ENCODE results near the gene TUSC1. TPM values are rescaled to one million over a fixed set of nuclear protein-coding genes. Genes with fewer than 3 reads are reported as not detected.
"Not testable (repeated sequence)": the region's sequence is repeated elsewhere in the genome, so short reads cannot be mapped to it uniquely, and the experiment has no call there.

Gene TUSC1
- total RNA-seq, 2 experiments from 2014 or later = 0.59 to 0.79 TPM

- Mint-ChIP-seq H3K9me3 (ENCODE audit: low read depth) (peaks cover 3% of the 10 kb centered on the region), H3K27ac (no peak overlapping the region), H3K27me3 (peaks cover 12% of the 10 kb centered on the region), H3K4me1 (no peaks in the 10 kb centered on the region), H3K36me3 (ENCODE audit: low read depth) (no peaks in the 10 kb centered on the region), H3K4me3 (no peak overlapping the region)
- POLR2A ChIA-PET = no interaction called here
- no peak for ATAC-seq
- CTCF ChIA-PET = no interaction called here
- intact Hi-C loops (cut with DNase I, micrococcal nuclease) = no loop called here
- DNase-seq = no peak
These were observed 3.0 kb upstream of the TUSC1 start for GRCh38 chr9:25681266-25681665.

GRCh38 chr9:25678846-25679360 is 659 bp upstream of the TUSC1 start:
- ChIA-PET CTCF (no interaction called here), POLR2A (no interaction called here)
- ATAC-seq = no peak
- Mint-ChIP-seq H3K9me3 (ENCODE audit: low read depth) (peaks cover 3% of the 10 kb centered on the region), H3K4me3 (no peak overlapping the region), H3K4me1 (no peaks in the 10 kb centered on the region), H3K36me3 (ENCODE audit: low read depth) (no peaks in the 10 kb centered on the region), H3K27me3 (peaks cover 20% of the 10 kb centered on the region), H3K27ac (no peak overlapping the region)
- intact Hi-C loops (cut with DNase I, micrococcal nuclease) = no loop called here
- DNase-seq = no peak

DNA sequence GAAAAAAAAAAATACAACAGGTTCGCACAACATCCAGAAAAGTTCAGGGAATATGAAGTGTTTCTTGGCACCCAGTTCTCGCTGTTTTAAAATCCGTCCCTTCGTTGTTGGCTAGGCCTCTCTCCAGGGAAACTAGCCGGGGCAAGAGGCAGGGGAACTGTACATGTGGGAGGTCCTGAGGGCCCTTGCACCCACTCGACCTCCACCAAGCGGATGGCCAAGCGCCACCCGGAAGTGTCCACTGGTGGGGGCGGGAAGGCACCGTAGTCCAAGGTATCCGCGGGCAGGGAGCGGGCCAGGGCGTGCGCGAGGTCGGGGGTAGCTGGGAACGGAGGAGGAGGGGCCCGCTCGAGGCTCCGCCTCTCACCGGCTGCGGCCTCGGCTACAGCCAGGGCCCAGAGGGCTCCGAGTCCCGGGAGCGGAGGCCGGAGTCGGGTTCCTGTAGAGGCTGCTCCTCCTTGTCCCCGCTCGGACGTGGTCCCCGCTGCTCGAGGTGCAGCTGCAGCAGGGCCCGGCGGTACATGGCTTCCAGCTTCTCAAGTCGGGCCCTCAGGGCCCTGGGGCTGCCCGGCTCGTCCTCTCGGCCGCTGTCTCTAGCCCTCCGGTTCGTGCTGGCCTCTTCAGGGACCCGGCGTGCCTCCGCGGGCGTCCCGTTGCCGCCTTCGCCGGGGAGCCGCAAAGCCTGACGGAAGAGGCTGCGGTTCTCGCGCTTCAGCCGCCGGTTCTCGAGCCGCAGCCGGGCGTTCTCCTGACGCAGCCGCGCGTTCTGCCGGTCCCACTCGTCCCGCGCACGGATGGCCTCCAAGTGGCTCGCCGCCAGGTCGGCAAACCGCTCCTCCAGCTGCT is 720 bp downstream of the TUSC1 start:
- intact Hi-C loops (cut with DNase I, micrococcal nuclease) = no loop called here
- POLR2A ChIA-PET = no interaction called here
- no peaks in the 10 kb centered on the region for H3K4me1 Mint-ChIP-seq
- CTCF ChIA-PET = no interaction called here
- H3K36me3 Mint-ChIP-seq (ENCODE audit: low read depth) = no peaks in the 10 kb centered on the region
- peak; percentile 79 for ATAC-seq
- H3K4me3 Mint-ChIP-seq = peak overlapping the region; percentile 45
- peak; percentile 43 for DNase-seq
- H3K9me3 Mint-ChIP-seq (ENCODE audit: low read depth) = peaks cover under 1% of the 10 kb centered on the region
- H3K27ac Mint-ChIP-seq = no peak overlapping the region
- peaks cover 20% of the 10 kb centered on the region for H3K27me3 Mint-ChIP-seq

GRCh38 chr9:25675858-25676257 is 2.4 kb downstream of the TUSC1 start:
- peaks cover 20% of the 10 kb centered on the region for H3K27me3 Mint-ChIP-seq
- H3K36me3 Mint-ChIP-seq (ENCODE audit: low read depth); H3K4me1 Mint-ChIP-seq: not testable (repeated sequence)

GRCh38 chr9:25658571-25658970 is 19.7 kb downstream of the TUSC1 start:
- intact Hi-C loops (cut with DNase I, micrococcal nuclease) = no loop called here
- ChIA-PET POLR2A (no interaction called here), CTCF (no interaction called here)
- Mint-ChIP-seq H3K27ac (no peak overlapping the region), H3K9me3 (ENCODE audit: low read depth) (peaks cover 8% of the 10 kb centered on the region), H3K4me1 (no peaks in the 10 kb centered on the region), H3K4me3 (no peak overlapping the region), H3K36me3 (ENCODE audit: low read depth) (no peaks in the 10 kb centered on the region), H3K27me3 (no peaks in the 10 kb centered on the region)
- no peak for DNase-seq
- no peak for ATAC-seq

More at GRCh38 chr9:25675858-25676257, 2.4 kb downstream of the TUSC1 start:
- H3K27ac Mint-ChIP-seq; H3K4me3 Mint-ChIP-seq; CTCF ChIA-PET; ATAC-seq; intact Hi-C loops (cut with DNase I, micrococcal nuclease); POLR2A ChIA-PET; H3K9me3 Mint-ChIP-seq (ENCODE audit: low read depth); DNase-seq: not testable (repeated sequence)

DNA sequence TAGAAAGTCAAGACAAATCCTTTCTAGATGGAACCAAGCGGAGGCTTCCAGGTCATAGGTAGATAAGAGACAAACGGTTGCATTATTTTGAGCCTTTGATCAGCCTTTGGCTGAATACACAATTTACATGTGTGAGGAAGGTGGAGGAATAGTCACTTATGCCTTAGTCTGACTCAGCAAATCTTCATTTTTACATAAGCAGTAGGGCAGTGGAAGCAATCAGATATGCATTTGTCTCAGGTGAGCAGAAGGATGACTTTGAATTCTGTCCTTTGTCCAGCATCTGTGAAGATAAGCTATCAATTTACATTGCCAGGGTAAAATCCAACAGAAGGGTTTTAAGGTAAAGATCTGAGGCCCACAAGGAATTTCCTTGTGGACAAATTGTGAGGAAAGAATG is 23.8 kb downstream of the TUSC1 start:
- H3K9me3 Mint-ChIP-seq (ENCODE audit: low read depth) = peaks cover 3% of the 10 kb centered on the region
- H3K27ac Mint-ChIP-seq = no peak overlapping the region
- POLR2A ChIA-PET = no interaction called here
- intact Hi-C loops (cut with DNase I, micrococcal nuclease) = no loop called here
- no peaks in the 10 kb centered on the region for H3K4me1 Mint-ChIP-seq
- ATAC-seq = no peak
- CTCF ChIA-PET = no interaction called here
- no peaks in the 10 kb centered on the region for H3K27me3 Mint-ChIP-seq
- no peak for DNase-seq
- no peaks in the 10 kb centered on the region for H3K36me3 Mint-ChIP-seq (ENCODE audit: low read depth)
- no peak overlapping the region for H3K4me3 Mint-ChIP-seq

DNA sequence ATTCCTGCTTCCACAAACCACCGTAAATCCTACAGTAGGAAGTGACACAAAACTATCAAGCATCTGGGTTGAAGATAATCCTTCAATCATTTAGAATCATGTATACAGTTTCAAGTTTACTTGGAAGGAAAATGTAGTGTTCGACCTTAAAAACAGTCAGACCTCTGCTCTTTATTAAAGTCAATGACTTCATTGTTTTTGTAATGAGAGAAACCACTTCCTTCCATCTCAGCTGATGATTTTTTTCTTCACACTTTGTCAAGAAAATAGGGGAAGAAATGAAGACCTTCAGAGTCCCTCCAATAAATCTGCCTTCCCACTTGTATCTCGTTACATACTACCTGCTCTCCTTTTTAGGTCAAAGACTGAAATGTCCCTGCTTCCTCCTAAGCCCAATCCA is 30.1 kb downstream of the TUSC1 start:
- POLR2A ChIA-PET = no interaction called here
- ATAC-seq = no peak
- CTCF ChIA-PET = no interaction called here
- DNase-seq = no peak
- intact Hi-C loops (cut with DNase I, micrococcal nuclease) = no loop called here
- Mint-ChIP-seq H3K27ac (no peak overlapping the region), H3K4me1 (no peaks in the 10 kb centered on the region), H3K4me3 (no peak overlapping the region), H3K27me3 (no peaks in the 10 kb centered on the region), H3K36me3 (ENCODE audit: low read depth) (no peaks in the 10 kb centered on the region), H3K9me3 (ENCODE audit: low read depth) (peaks cover 8% of the 10 kb centered on the region)

DNA sequence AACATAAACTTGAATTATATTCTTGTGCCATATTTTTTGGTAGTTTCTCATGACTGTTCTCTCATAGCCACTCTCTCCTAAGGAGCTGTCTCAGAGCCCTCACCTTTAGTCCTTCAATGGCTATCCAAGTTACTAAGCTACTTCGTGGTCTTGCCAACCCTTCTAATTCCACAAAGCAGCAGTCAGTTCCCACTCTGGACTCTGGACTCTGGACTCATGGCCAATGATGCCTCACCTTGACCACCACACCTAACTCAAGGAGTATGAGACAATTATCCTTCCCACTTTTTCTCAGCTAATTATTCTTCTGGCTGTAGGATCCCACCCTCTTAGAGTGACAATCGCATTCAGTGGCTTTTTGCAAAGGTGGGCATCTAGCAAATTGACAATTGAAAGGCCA is 42.2 kb downstream of the TUSC1 start:
- DNase-seq (no peak), ATAC-seq (no peak)
- Mint-ChIP-seq H3K9me3 (ENCODE audit: low read depth) (peaks cover 3% of the 10 kb centered on the region), H3K27ac (no peak overlapping the region), H3K27me3 (no peaks in the 10 kb centered on the region), H3K36me3 (ENCODE audit: low read depth) (no peaks in the 10 kb centered on the region), H3K4me1 (no peaks in the 10 kb centered on the region), H3K4me3 (no peak overlapping the region)
- POLR2A ChIA-PET = no interaction called here
- intact Hi-C loops (cut with DNase I, micrococcal nuclease) = no loop called here
- CTCF ChIA-PET = no interaction called here

- CTCF ChIA-PET = no interaction called here
- intact Hi-C loops (cut with DNase I, micrococcal nuclease) = no loop called here
- Mint-ChIP-seq H3K9me3 (ENCODE audit: low read depth) (peaks cover 16% of the 10 kb centered on the region), H3K27me3 (no peaks in the 10 kb centered on the region), H3K4me3 (no peak overlapping the region), H3K36me3 (ENCODE audit: low read depth) (no peaks in the 10 kb centered on the region), H3K27ac (no peak overlapping the region), H3K4me1 (no peaks in the 10 kb centered on the region)
- POLR2A ChIA-PET = no interaction called here
- DNase-seq (no peak), ATAC-seq (no peak)
These were observed 49.0 kb downstream of the TUSC1 start for GRCh38 chr9:25629231-25629630.

Data from activated CD4-positive, alpha-beta T cell treated with anti-CD3 and anti-CD28 coated beads for 36 hours (primary cell).